HG03575 (cell line): Measurements from ENCODE around the gene NUP50.

Experiments used
- ATAC-seq: cut with Tn5 transposase; IDR thresholded peaks from one replicate; pipeline ENCODE4 v1.9.1; 2021; ENCODE audit not compliant: unreplicated experiment, insufficient number of reproducible peaks, low FRiP score; ENCODE audit errors: extremely low read depth

The NUP50 gene

DNA sequence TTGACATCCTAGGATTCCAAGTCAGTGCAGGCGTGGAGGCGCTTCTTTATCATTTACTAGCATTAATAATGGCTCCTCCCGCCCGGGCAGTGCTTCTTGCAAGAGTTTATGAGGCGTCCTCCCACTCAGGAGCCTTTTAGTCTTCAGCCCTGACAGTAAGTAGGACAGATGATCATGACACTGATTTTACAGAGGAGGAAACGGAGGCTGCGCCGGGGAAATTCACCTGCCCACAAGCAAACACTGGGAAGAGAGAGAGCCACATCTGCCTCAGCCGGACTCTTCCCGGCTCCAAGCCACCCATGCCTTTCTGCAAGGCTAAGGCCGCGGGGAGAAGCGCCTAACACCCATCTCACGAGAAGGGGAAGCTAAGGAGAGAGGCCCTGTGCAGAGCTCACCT lies 41.1 kb downstream of the NUP50 start:
- no peak for ATAC-seq

DNA sequence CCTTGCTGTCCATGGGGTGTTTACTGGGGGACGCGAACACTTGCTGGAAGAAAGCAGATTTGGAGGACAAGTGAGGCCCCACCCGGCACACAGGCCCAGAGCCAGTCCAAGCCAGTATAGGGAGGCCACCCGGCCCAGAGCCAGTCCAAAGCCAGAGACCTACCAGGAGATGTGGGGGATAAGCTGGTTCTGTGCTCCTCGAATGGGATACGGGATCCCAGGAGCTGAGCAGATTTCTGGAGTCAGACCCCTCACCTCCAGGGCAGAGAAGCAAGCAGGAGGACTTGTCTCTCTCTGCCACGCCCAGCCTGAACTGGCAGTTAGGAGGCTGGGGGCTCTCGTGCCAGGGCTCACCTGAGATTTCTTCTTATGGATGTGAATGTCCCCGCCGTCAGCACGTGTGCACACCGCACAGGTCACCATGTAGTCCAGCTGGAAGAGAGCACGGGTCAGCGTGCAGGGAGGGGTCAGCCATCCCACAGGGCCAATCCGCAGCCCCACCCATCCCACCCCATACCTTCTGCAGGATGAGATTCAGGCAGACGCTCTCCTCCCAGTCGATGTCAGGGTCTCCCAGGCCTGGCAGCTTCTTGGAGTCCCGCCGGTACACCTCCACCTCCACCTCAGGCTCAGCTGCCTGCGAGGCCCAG lies 41.7 kb downstream of the NUP50 start:
- ATAC-seq, result no peak

DNA sequence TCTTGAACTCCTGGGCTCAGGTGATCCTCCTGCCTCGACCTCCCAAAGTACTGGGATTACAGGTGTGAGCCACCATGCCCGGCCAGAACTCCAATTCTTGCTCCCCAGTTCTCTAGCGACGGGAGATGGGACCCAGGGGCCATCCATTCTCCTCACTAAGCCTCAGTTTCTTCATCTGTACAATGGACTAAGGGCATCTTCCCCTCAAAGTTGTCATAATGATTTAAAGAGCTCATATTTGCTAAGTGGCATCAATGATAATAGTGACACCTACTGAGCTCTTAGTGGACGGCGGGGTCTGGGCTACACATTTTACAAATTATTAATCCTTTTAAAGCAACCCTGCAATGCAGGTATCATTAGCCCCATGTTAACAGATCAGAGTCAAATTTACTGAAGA lies 42.5 kb downstream of the NUP50 start:
- no peak for ATAC-seq

DNA sequence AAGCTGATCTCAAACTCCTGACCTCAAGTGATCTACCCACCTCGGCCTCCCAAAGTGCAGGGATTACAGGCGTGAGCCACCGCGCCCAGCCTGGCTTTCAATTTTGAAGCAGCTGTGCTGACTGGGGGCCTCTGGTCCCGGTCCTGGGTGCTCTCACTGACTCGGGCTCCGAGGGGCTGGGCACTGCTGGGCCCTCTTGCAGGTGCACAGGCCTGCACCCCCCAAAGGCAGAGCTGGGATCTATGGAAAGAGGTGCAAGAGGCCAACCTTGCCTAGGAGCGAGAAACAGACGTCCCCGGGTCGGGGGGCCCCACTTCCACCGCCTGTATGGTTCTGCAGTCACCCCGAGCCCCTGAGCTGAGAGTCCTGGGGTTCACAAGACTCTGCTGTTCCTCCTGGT lies 43.8 kb downstream of the NUP50 start:
- no peak for ATAC-seq

DNA sequence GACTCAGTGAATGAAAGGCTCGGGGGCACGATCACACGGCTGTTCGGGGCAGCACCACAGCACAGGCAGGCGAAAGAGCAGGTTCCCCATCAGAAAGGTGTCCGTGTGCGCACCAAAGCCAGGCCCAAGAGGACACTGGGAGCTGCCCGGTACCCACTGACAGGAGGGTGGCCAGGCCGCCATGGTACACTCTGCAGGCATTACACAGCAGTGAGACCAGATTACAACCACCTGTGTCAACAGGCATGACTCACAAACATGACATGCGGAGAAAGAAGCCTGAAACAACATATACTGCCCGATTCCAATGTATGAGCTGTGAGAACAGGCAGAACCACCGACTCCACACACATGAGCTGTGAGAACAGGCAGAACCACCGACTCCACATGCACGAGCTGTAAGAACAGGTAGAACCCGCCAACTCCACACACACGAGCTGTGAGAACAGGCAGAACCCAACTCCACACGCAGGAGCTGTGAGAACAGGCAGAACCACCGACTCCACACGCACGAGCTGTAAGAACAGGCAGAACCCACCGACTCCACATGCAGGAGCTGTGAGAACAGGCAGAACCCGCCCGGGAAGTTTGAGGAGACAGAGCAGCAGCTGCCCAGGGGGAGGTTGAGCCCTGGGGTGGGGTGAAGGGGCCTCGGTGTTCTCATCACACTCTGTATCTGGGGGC lies 44.4 kb downstream of the NUP50 start:
- no peak for ATAC-seq

DNA sequence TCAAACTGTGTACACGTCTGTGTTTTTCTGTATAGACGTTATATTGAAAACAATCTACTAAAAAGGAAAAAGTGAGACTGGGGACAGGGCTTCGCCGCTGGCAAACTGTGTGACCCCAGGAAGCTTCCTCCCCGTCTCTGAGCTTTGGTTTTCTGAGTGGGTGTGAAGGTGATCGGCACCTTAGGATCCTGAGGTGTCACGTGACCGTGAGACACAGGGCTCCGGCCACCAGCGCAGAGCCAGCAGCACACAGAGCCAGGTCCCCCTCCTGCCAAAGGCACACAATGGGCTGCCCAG lies 44.9 kb downstream of the NUP50 start:
- no peak for ATAC-seq

DNA sequence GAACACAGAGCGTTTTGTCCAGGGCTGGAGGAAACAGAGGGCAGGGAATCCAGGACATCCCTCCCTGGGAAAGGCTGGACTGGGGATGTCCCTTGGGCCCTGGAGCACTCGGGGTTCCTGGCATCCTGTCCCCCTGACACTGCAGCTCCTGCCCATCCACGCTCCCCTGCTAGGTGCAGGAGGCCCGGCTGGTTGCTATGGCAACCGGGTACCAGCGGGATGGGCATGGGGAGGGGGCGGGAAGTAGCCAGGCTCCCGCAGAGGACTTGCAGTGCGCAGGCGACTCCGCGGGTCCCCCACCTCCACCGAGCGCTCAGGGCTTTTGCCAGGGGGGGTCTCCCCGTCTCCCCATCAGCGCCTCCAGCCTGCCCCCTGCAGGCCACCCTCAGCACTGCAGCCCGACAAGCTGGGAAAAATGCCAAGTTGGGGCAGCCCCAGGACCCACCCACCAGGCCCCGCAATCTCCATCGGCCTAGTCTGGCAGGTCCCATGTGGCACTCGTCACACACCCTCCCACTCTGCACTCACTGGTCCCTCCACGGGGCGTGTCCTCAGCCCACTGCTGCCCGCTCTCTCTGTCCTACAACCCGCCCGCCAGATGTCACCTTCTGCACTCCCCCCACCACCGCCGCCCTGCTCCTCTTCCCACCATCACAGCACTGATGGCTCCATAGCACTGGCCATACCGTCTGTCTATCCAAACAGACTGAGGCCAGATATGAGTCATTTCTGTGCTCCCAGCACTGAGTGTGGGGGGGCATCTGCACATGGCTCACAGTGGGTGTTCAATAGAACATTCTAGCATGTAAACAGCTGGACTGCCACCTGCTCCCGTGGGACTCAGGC lies 45.5 kb downstream of the NUP50 start:
- ATAC-seq, result no peak

DNA sequence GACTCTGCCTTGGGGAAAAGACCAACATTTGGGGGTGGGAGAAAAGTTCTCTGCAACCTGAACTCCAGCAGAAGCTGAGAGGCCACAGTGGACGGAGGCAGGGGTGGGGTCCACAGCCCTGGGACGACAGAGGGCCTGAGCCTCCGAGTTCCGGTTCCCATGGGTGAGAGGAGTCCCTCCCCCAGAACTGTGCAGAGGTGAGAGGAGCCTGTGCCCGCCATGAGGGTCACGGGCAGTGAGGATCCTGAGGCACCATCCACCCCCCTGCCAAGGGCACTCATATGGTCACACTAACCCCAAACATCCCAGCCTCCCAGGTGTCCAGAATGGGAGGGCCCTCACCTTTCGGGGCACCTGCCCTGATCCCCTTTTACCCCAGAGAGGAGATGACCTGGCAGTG lies 46.4 kb downstream of the NUP50 start:
- ATAC-seq, result no peak

DNA sequence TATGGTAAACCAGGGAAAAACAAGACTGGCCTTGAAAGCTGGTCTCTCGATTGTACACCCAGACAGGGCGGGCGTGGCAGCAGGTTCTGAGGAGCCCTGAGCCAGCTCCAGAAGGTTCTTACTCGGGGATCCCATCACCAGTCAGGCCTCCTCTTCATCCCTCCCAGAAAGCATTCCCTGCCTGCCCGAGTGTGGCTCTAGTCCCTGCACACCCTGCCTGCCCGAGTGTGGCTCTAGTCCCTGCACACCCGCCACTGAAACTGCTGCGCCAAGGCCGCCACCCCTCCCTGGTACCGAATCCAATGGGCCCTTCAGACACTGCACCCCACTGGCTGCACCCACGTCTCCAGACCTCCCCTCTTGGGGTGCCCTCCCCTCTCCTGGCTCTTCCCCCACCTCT lies 46.9 kb downstream of the NUP50 start:
- no peak for ATAC-seq

DNA sequence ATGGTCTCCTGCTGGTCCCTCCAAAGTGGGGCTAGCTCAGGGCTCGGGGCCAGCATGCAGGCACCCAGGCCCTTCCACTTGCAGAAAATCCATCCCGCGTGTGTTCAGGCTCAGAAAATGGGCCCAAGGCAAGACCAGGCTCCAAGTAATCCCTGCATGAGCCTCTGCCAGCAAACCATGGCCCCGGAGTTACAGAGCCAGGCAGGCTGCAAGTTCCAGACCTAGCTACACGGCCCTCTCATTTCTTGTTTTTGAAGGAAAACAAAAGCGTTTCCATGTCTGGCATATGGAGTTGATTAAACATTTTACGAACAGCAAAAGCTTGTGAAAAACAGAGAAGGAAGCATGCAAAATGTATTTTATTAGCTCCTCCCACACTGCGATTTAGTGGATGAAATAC lies 47.3 kb downstream of the NUP50 start:
- no peak for ATAC-seq

DNA sequence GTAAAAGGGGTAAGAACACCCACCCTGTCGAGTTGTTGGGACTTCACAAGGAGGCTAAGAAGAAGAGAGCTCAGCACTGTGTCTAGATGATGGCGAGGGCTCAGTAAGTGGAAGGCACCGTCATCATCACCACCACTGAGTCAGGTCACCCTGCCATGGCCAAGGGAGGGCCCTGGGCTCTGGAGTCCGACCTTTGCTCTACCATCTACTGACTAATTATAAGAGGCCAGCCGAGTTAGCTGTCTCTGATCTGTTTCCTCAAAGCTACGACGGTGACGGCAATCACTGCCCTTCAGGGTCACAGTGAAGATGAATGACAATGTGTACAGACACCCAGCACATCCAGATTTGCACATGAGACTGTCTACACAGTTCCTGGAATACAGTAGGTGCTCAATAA lies 47.7 kb downstream of the NUP50 start:
- ATAC-seq, result no peak

DNA sequence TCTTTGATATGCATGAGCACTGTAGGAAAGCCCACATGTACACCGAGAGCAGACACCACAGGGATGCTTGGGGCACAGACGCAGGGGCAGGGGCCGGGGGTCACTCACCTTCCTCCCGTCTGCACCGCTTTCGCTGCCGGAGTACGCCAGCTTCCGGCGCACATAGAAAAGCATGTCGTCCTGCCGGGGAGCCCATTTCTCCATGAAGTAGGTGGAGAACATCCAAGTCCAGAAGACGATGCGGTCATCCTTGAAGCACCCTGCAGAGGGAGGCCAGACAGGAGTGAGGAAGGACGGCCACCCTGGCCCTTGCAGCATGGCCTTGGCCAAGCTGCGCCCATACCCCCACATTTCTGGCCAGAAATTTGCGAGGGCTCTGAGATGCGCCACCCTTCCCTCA lies 48.1 kb downstream of the NUP50 start:
- no peak for ATAC-seq

DNA sequence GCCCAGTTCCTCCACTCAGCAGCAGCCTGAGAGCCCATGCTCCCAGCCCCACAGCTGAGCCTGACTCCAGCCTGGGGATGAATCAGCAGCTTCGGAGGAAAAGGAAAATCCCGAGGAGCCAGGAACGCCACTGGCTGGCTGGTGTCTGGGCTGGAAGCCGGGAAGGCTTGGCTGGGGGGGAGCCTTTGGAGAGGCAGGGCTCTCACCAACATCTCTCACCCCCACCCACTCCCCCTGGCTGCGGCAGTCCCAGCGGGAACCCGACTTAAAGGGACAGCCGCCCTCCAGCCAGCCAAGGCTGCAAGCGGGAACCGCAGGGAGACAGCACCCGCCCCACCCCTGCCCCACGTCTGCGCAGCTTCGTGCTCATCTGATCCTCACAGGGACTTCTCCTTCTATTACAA lies 48.6 kb downstream of the NUP50 start:
- no peak for ATAC-seq

DNA sequence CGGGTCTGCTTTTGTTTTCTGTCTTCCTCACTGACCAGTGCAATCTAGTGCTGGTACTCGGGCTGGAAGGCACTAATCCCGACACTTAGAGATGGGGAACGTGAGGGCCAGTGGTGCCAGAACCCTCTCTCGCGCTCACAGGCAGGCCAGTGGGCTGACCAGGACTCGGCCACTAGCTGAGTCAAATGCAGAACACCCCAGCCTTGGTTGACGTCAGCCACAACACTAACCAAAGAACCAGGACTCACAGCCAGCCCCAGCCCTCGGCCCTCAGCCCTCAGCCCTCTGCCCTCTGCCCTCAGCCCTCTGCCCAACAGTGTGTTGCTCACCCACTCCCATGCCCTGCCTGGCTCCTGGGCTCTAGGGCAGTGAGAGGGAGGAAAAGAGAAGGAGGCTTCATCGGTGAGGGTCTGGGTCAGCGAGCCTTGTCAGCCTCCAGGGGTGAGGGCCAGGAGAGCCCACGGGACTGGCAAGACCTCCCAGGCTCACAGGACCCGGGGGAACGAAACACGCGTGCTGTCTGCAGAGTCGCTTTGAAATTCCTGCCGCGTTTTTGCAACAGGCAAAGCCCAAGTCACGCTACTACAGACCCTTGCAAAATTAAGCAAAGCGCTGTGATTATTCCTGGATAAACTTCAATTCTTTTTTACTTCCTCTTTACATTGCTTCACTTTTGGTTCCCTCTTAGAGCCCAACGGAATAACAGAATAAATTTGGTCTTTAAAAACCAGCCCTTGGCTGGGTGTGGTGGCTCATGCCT lies 49.4 kb downstream of the NUP50 start:
- ATAC-seq, result no peak

DNA sequence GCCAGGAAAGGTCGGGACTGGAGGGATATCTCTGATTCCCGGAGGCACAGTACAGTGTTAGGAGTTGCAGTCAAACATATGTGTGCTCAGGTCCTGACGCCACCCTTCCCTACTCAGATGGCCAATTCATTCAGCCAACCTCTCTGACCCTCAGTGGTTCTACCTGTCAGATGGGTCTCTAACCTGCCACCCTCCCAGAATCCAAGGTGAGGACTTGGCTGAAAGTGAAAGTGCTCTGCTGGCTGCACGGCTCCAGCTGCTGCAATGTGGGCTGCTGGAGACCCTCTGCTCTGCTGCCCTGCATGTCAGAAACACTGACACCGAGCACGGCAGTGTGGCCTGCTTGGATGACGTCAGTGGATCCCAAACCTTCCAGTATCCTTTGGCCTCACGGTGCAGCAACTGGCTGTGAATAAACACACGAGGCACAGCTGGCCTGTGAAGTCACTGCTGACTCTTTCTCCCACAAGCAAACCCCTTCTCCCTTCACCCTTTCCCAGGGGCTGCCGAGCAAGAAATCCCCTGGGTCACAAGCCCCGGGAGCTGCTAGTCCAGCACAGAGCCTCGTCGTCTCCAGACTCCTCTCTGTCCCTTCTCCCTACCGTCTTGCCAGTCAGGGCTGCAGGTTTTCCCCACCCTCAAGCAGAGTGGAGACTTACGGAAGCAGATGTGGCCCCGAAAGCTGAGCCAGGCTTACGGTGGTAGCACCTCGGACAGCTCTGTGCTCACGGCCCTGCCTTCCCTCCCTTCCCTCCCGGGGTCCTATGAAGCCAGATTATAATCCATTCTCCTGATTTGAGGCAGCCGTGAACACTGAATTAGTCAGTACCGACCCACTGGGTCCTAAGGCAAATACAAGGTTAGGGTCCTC lies 52.6 kb downstream of the NUP50 start:
- no peak for ATAC-seq

DNA sequence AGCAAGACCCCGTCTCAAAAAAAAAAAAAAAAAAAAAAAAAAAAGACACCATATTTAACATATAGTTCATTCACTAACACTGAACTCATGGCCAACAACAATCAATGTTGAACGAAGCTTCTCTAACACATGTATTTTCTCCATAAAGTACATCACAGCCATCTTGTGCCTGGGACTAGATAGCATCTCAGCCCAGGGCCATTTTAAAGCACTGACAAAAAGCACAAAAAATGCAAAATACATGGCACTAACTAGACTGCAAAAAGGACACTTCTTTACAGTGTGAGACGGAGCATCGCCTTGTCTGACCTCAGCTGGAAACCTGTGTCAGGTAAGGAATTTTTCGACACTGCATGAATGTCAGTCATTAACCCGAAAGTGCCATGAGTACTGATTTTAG lies 53.6 kb downstream of the NUP50 start:
- ATAC-seq, result no peak

DNA sequence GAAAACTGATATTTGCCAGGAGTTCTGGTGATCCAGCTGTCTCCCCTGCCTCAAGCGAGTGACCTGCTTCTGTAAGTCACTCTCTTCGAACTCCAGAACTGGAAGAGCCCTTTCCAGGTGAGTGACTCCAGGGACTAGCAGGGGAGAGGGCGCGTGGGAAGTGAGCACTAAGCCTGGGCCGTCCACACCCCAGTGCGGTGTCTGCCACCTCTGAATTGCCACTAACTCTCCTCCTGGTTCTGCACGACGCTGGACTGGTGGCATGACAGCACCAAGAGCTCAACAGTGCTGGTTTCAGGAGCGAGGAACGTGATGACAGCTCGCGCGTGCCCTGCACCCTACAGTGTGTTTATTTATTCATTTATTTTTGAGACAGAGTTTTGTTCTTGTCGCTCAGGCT lies 54.1 kb downstream of the NUP50 start:
- ATAC-seq, result no peak

DNA sequence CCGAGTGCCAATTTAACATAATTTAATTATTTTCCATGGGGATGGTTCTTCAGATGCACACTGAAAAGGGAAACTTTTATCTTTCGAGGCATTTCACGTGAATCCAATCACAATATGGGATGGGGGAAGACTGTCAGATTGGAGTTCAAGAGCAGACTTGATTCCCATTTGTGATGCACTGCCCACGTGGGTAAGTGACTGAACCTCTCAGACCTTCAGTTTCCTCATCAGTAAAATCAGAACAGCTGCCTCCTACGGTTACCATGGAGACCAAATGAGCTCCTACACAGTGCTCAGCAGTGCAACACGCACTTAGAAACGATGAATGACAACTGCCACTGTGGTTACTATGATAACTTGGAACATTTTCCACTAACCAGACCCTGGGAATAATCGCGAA lies 55.3 kb downstream of the NUP50 start:
- no peak for ATAC-seq

DNA sequence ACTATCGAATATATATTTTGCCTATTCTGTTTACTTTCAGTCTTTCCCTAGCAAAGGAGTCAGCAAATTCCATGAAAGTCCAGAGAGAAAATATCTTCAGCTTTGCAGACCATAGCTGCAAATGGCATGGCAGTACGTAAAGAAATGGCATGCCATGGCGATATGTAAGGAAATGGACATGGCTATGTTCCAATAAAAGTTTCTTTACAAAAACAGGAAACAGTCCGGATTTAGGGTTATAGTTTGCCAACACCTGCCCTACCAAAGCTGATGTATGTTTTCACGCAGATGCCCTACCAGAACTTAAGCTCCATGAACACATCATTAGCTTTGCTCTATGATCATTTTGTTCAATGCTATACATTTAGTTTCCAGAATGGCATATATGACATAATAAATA lies 57.5 kb downstream of the NUP50 start:
- no peak for ATAC-seq
